ENCODE results near the gene S100A14.

The S100A14 gene

GRCh38 chr1:153619171-153619570 lies 3.0 kb upstream of the S100A14 start:
- Histone ChIP-seq H3K4me1 (ENCODE audit: control insufficient read depth, low read depth, low read length) (no peaks in the 10 kb centered on the region), H3K4ac (ENCODE audit: low read depth, low read length) (no peak overlapping the region), H4K8ac (ENCODE audit: low read depth, low read length) (no peak overlapping the region), H3K4me3 (ENCODE audit: low read length) (no peak overlapping the region), H4K5ac (ENCODE audit: low read length) (no peak overlapping the region), H3K36me3 (ENCODE audit: control insufficient read depth, insufficient read depth, low read length) (no peaks in the 10 kb centered on the region), H3K18ac (ENCODE audit: low read length) (no peak overlapping the region), H2BK15ac (replicated peaks; ENCODE audit: low read depth) (no peak overlapping the region), H3K56ac (ENCODE audit: low read length) (no peak overlapping the region), H2BK5ac (ENCODE audit: low read length) (no peak overlapping the region), H3K27me3 (ENCODE audit: insufficient read depth, low read length, poor library complexity) (no peaks in the 10 kb centered on the region), H3K27ac (ENCODE audit: low read depth, low read length) (no peak overlapping the region), H2AK5ac (ENCODE audit: low read length) (no peak overlapping the region), H3K79me2 (ENCODE audit: control insufficient read depth, insufficient read depth, low read length) (no peaks in the 10 kb centered on the region), H3K4me2 (ENCODE audit: low read length) (no peak overlapping the region), H3K79me1 (ENCODE audit: low read length) (no peaks in the 10 kb centered on the region), H3K23ac (ENCODE audit: low read length) (no peak overlapping the region), H3K9ac (ENCODE audit: low read length) (no peak overlapping the region), H2BK120ac (ENCODE audit: low read depth, low read length) (no peak overlapping the region)
- WGBS (ENCODE audit: extremely low coverage, insufficient coverage, low lambda C conversion rate), result no CpG with 5 or more reads among the region's 6 CpGs
- no peak for DNase-seq

- no peak overlapping the region for H2BK5ac ChIP-seq (ENCODE audit: low read length)
- H3K79me1 ChIP-seq (ENCODE audit: low read length), result no peaks in the 10 kb centered on the region
- no peak overlapping the region for H3K27ac ChIP-seq (ENCODE audit: low read depth, low read length)
- WGBS (ENCODE audit: extremely low coverage, insufficient coverage, low lambda C conversion rate), result no CpG with 5 or more reads among the region's 6 CpGs
- H3K4me1 ChIP-seq (ENCODE audit: control insufficient read depth, low read depth, low read length), result peaks cover 3% of the 10 kb centered on the region
- no peaks in the 10 kb centered on the region for H3K79me2 ChIP-seq (ENCODE audit: control insufficient read depth, insufficient read depth, low read length)
- H3K18ac ChIP-seq (ENCODE audit: low read length), result no peak overlapping the region
- H2BK120ac ChIP-seq (ENCODE audit: low read depth, low read length), result no peak overlapping the region
- no peak overlapping the region for H4K8ac ChIP-seq (ENCODE audit: low read depth, low read length)
- H3K4me3 ChIP-seq (ENCODE audit: low read length), result no peak overlapping the region
- no peak overlapping the region for H4K5ac ChIP-seq (ENCODE audit: low read length)
- H2AK5ac ChIP-seq (ENCODE audit: low read length), result no peak overlapping the region
- H3K23ac ChIP-seq (ENCODE audit: low read length), result no peak overlapping the region
- H3K4me2 ChIP-seq (ENCODE audit: low read length), result no peak overlapping the region
- H3K4ac ChIP-seq (ENCODE audit: low read depth, low read length), result no peak overlapping the region
- H3K9ac ChIP-seq (ENCODE audit: low read length), result no peak overlapping the region
- H3K56ac ChIP-seq (ENCODE audit: low read length), result no peak overlapping the region
- peak; percentile 85 for DNase-seq
- H3K27me3 ChIP-seq (ENCODE audit: insufficient read depth, low read length, poor library complexity), result no peaks in the 10 kb centered on the region
- no peak overlapping the region for H2BK15ac ChIP-seq (replicated peaks; ENCODE audit: low read depth)
- no peaks in the 10 kb centered on the region for H3K36me3 ChIP-seq (ENCODE audit: control insufficient read depth, insufficient read depth, low read length)
Observed at GRCh38 chr1:153617663-153618062, 1.5 kb upstream of the S100A14 start.

- Histone ChIP-seq H4K5ac (ENCODE audit: low read length) (no peak overlapping the region), H3K36me3 (ENCODE audit: control insufficient read depth, insufficient read depth, low read length) (no peaks in the 10 kb centered on the region), H3K18ac (ENCODE audit: low read length) (no peak overlapping the region), H2BK5ac (ENCODE audit: low read length) (no peak overlapping the region), H3K4me2 (ENCODE audit: low read length) (no peak overlapping the region), H3K79me2 (ENCODE audit: control insufficient read depth, insufficient read depth, low read length) (no peaks in the 10 kb centered on the region), H3K9ac (ENCODE audit: low read length) (peak overlapping the region; percentile 44), H2BK120ac (ENCODE audit: low read depth, low read length) (no peak overlapping the region), H3K4ac (ENCODE audit: low read depth, low read length) (no peak overlapping the region), H3K23ac (ENCODE audit: low read length) (no peak overlapping the region), H3K27me3 (ENCODE audit: insufficient read depth, low read length, poor library complexity) (no peaks in the 10 kb centered on the region), H3K56ac (ENCODE audit: low read length) (peak overlapping the region; percentile 76), H3K27ac (ENCODE audit: low read depth, low read length) (no peak overlapping the region), H3K4me1 (ENCODE audit: control insufficient read depth, low read depth, low read length) (peaks cover 3% of the 10 kb centered on the region), H3K79me1 (ENCODE audit: low read length) (no peaks in the 10 kb centered on the region), H4K8ac (ENCODE audit: low read depth, low read length) (no peak overlapping the region), H3K4me3 (ENCODE audit: low read length) (no peak overlapping the region), H2BK15ac (replicated peaks; ENCODE audit: low read depth) (no peak overlapping the region), H2AK5ac (ENCODE audit: low read length) (peak overlapping the region; percentile 69)
- no CpG with 5 or more reads among the region's 5 CpGs for WGBS (ENCODE audit: extremely low coverage, insufficient coverage, low lambda C conversion rate)
- DNase-seq, result no peak
Observed at GRCh38 chr1:153616917-153617311, 789 bp upstream of the S100A14 start.

- no peaks in the 10 kb centered on the region for H3K36me3 ChIP-seq (ENCODE audit: control insufficient read depth, insufficient read depth, low read length)
- H2BK15ac ChIP-seq (replicated peaks; ENCODE audit: low read depth), result no peak overlapping the region
- no peak overlapping the region for H2AK5ac ChIP-seq (ENCODE audit: low read length)
- no peak overlapping the region for H4K5ac ChIP-seq (ENCODE audit: low read length)
- no peak overlapping the region for H2BK120ac ChIP-seq (ENCODE audit: low read depth, low read length)
- peaks cover 3% of the 10 kb centered on the region for H3K4me1 ChIP-seq (ENCODE audit: control insufficient read depth, low read depth, low read length)
- H3K27me3 ChIP-seq (ENCODE audit: insufficient read depth, low read length, poor library complexity), result no peaks in the 10 kb centered on the region
- no peak overlapping the region for H4K8ac ChIP-seq (ENCODE audit: low read depth, low read length)
- no peak overlapping the region for H3K18ac ChIP-seq (ENCODE audit: low read length)
- H3K79me2 ChIP-seq (ENCODE audit: control insufficient read depth, insufficient read depth, low read length), result no peaks in the 10 kb centered on the region
- no peak overlapping the region for H3K4me3 ChIP-seq (ENCODE audit: low read length)
- H3K27ac ChIP-seq (ENCODE audit: low read depth, low read length), result no peak overlapping the region
- WGBS (ENCODE audit: extremely low coverage, insufficient coverage, low lambda C conversion rate), result no CpG with 5 or more reads among the region's 2 CpGs
- H3K4me2 ChIP-seq (ENCODE audit: low read length), result no peak overlapping the region
- no peak overlapping the region for H3K4ac ChIP-seq (ENCODE audit: low read depth, low read length)
- no peak overlapping the region for H3K9ac ChIP-seq (ENCODE audit: low read length)
- peak overlapping the region; percentile 66 for H3K56ac ChIP-seq (ENCODE audit: low read length)
- no peak overlapping the region for H3K23ac ChIP-seq (ENCODE audit: low read length)
- DNase-seq, result no peak
- H3K79me1 ChIP-seq (ENCODE audit: low read length), result no peaks in the 10 kb centered on the region
- no peak overlapping the region for H2BK5ac ChIP-seq (ENCODE audit: low read length)
Observed at GRCh38 chr1:153615406-153615805, 719 bp downstream of the S100A14 start.

GRCh38 chr1:153614906-153615305 lies 1.2 kb downstream of the S100A14 start:
- no peak overlapping the region for H4K8ac ChIP-seq (ENCODE audit: low read depth, low read length)
- no peak overlapping the region for H3K23ac ChIP-seq (ENCODE audit: low read length)
- WGBS (ENCODE audit: extremely low coverage, insufficient coverage, low lambda C conversion rate), result no CpG with 5 or more reads among the region's 7 CpGs
- no peak overlapping the region for H2AK5ac ChIP-seq (ENCODE audit: low read length)
- H2BK120ac ChIP-seq (ENCODE audit: low read depth, low read length), result no peak overlapping the region
- no peaks in the 10 kb centered on the region for H3K27me3 ChIP-seq (ENCODE audit: insufficient read depth, low read length, poor library complexity)
- no peak for DNase-seq
- H4K5ac ChIP-seq (ENCODE audit: low read length), result no peak overlapping the region
- no peak overlapping the region for H3K56ac ChIP-seq (ENCODE audit: low read length)
- no peak overlapping the region for H3K4me2 ChIP-seq (ENCODE audit: low read length)
- no peaks in the 10 kb centered on the region for H3K79me1 ChIP-seq (ENCODE audit: low read length)
- no peak overlapping the region for H3K27ac ChIP-seq (ENCODE audit: low read depth, low read length)
- no peaks in the 10 kb centered on the region for H3K36me3 ChIP-seq (ENCODE audit: control insufficient read depth, insufficient read depth, low read length)
- no peak overlapping the region for H3K18ac ChIP-seq (ENCODE audit: low read length)
- H3K4ac ChIP-seq (ENCODE audit: low read depth, low read length), result no peak overlapping the region
- no peak overlapping the region for H2BK5ac ChIP-seq (ENCODE audit: low read length)
- no peak overlapping the region for H2BK15ac ChIP-seq (replicated peaks; ENCODE audit: low read depth)
- peaks cover 3% of the 10 kb centered on the region for H3K4me1 ChIP-seq (ENCODE audit: control insufficient read depth, low read depth, low read length)
- no peaks in the 10 kb centered on the region for H3K79me2 ChIP-seq (ENCODE audit: control insufficient read depth, insufficient read depth, low read length)
- no peak overlapping the region for H3K9ac ChIP-seq (ENCODE audit: low read length)
- H3K4me3 ChIP-seq (ENCODE audit: low read length), result no peak overlapping the region

GRCh38 chr1:153614189-153614900 lies 1.8 kb downstream of the S100A14 start:
- no peaks in the 10 kb centered on the region for H3K27me3 ChIP-seq (ENCODE audit: insufficient read depth, low read length, poor library complexity)
- no peak overlapping the region for H3K56ac ChIP-seq (ENCODE audit: low read length)
- no peak for DNase-seq
- H2BK120ac ChIP-seq (ENCODE audit: low read depth, low read length), result no peak overlapping the region
- no peaks in the 10 kb centered on the region for H3K79me2 ChIP-seq (ENCODE audit: control insufficient read depth, insufficient read depth, low read length)
- no peak overlapping the region for H2BK5ac ChIP-seq (ENCODE audit: low read length)
- WGBS (ENCODE audit: extremely low coverage, insufficient coverage, low lambda C conversion rate), result no CpG with 5 or more reads among the region's 2 CpGs
- H4K5ac ChIP-seq (ENCODE audit: low read length), result no peak overlapping the region
- no peak overlapping the region for H3K4ac ChIP-seq (ENCODE audit: low read depth, low read length)
- no peak overlapping the region for H2BK15ac ChIP-seq (replicated peaks; ENCODE audit: low read depth)
- H3K79me1 ChIP-seq (ENCODE audit: low read length), result no peaks in the 10 kb centered on the region
- no peak overlapping the region for H3K27ac ChIP-seq (ENCODE audit: low read depth, low read length)
- no peak overlapping the region for H2AK5ac ChIP-seq (ENCODE audit: low read length)
- H3K9ac ChIP-seq (ENCODE audit: low read length), result no peak overlapping the region
- H3K4me1 ChIP-seq (ENCODE audit: control insufficient read depth, low read depth, low read length), result peaks cover 3% of the 10 kb centered on the region
- H3K4me2 ChIP-seq (ENCODE audit: low read length), result no peak overlapping the region
- H3K36me3 ChIP-seq (ENCODE audit: control insufficient read depth, insufficient read depth, low read length), result no peaks in the 10 kb centered on the region
- H3K4me3 ChIP-seq (ENCODE audit: low read length), result no peak overlapping the region
- H4K8ac ChIP-seq (ENCODE audit: low read depth, low read length), result no peak overlapping the region
- H3K23ac ChIP-seq (ENCODE audit: low read length), result no peak overlapping the region
- H3K18ac ChIP-seq (ENCODE audit: low read length), result no peak overlapping the region
